IMR-90 (cell line): ENCODE results near the gene GBX2. TPM values are rescaled to one million over a fixed set of nuclear protein-coding genes. Genes with fewer than 3 reads are reported as not detected.

Experiments used
- ATAC-seq: fragments of 200-7000 bp; cut with Tn5 transposase; 2 replicates; pipeline ENCODE4 v1.9.1; 2020; ENCODE audit warnings: low read depth, mild to moderate bottlenecking, moderate library complexity
- BruUV-seq: library from RNA; stranded (reverse); fragments of 400-500 nt; replicated peaks from 2 replicates; lab custom pipeline; 2021; lab: Mats Ljungman, UMichigan
- CTCF ChIA-PET: fragments of 300-600 bp; formaldehyde crosslinking; extraction: SDS; loops from one replicate; lab custom pipeline; 2021; ENCODE audit warnings: antibody characterized with exemption; lab: Yijun Ruan, JAX
- POLR2A ChIA-PET: fragments of 300-600 bp; sonication (Branson Sonifier 250); formaldehyde crosslinking; loops from one replicate; lab custom pipeline; 2022; ENCODE audit warnings: antibody characterized with exemption; ENCODE audit not compliant: unreplicated experiment; lab: Charles Lee
- DNase-seq: peaks from one replicate; pipeline ENCODE4 v3.0.0; 2013
- H2AFZ ChIP-seq: replicated peaks from 2 replicates; pipeline ENCODE3; 2013; ENCODE audit warnings: low read length, mild to moderate bottlenecking; ENCODE audit not compliant: poor library complexity
- H2AK5ac ChIP-seq: 2 replicates; pipeline ENCODE4 v1.6.1; 2013; ENCODE audit warnings: low read depth, low read length, inconsistent platforms
- H2AK9ac ChIP-seq: replicated peaks from 2 replicates; pipeline ENCODE3; 2013; ENCODE audit warnings: mild to moderate bottlenecking, low read depth, low read length, moderate library complexity; ENCODE audit not compliant: poor library complexity
- H2BK120ac ChIP-seq: 2 replicates; pipeline ENCODE4 v1.6.1; 2013; ENCODE audit warnings: low read depth, low read length, inconsistent platforms
- H2BK15ac ChIP-seq: 3 replicates; pipeline ENCODE4 v1.6.1; 2013; ENCODE audit warnings: low read depth, low read length, inconsistent platforms
- H2BK20ac ChIP-seq: 2 replicates; pipeline ENCODE4 v1.6.1; 2013; ENCODE audit warnings: low read depth, mild to moderate bottlenecking, inconsistent platforms, low read length, moderate library complexity
- H2BK5ac ChIP-seq: 2 replicates; pipeline ENCODE4 v1.6.1; 2013; ENCODE audit warnings: mild to moderate bottlenecking, low read depth, low read length, inconsistent platforms; ENCODE audit not compliant: poor library complexity, severe bottlenecking
- H3K14ac ChIP-seq: replicated peaks from 2 replicates; pipeline ENCODE4 v1.6.1; 2013; ENCODE audit warnings: low read depth, low read length, inconsistent platforms
- H3K18ac ChIP-seq: 2 replicates; pipeline ENCODE4 v1.6.1; 2013; ENCODE audit warnings: low read depth, low read length, control low read depth
- H3K23ac ChIP-seq: 2 replicates; pipeline ENCODE4 v1.6.1; 2013; ENCODE audit warnings: low read depth, low read length, inconsistent platforms
- H3K27ac ChIP-seq: 2 replicates; pipeline ENCODE4 v1.5.1; 2013; ENCODE audit warnings: mild to moderate bottlenecking, control low read depth, low read length; ENCODE audit not compliant: insufficient read depth
- H3K27me3 ChIP-seq: 2 replicates; pipeline ENCODE4 v1.6.1; 2013; ENCODE audit warnings: low read length; ENCODE audit not compliant: control insufficient read depth, insufficient read depth
- H3K36me3 ChIP-seq: 2 replicates; pipeline ENCODE4 v1.6.1; 2013; ENCODE audit warnings: low read length, mixed read lengths; ENCODE audit not compliant: control insufficient read depth, insufficient read depth
- H3K4ac ChIP-seq: 2 replicates; pipeline ENCODE4 v1.6.1; 2013; ENCODE audit warnings: low read depth, low read length, inconsistent platforms
- H3K4me1 ChIP-seq: 2 replicates; pipeline ENCODE4 v1.6.1; 2013; ENCODE audit warnings: low read length, mixed read lengths; ENCODE audit not compliant: control insufficient read depth, insufficient read depth
- H3K4me2 ChIP-seq: 2 replicates; pipeline ENCODE4 v1.6.1; 2013; ENCODE audit warnings: low read depth, mild to moderate bottlenecking, control low read depth, low read length, moderate library complexity
- H3K4me3 ChIP-seq: 2 replicates; pipeline ENCODE4 v1.5.1; 2013; ENCODE audit warnings: low read depth, mild to moderate bottlenecking, control low read depth, low read length, moderate library complexity; ENCODE audit not compliant: insufficient read depth
- H3K56ac ChIP-seq: 2 replicates; pipeline ENCODE4 v1.6.1; 2013; ENCODE audit warnings: low read length, inconsistent platforms; ENCODE audit not compliant: insufficient read depth; ENCODE audit errors: extremely low read depth
- H3K79me1 ChIP-seq, 2 experiments: 2 replicates each; pipeline ENCODE4 v1.6.1; 2013; ENCODE audit warnings: low read length in 2 of 2, inconsistent platforms in 1 of 2, low read depth in 1 of 2
- H3K9ac ChIP-seq: 2 replicates; pipeline ENCODE4 v1.6.1; 2013; ENCODE audit warnings: low read depth, low read length, control low read depth
- H3K9me1 ChIP-seq: 2 replicates; pipeline ENCODE4 v1.6.1; 2013; ENCODE audit warnings: low read length, inconsistent platforms; ENCODE audit not compliant: insufficient read depth
- H3K9me3 ChIP-seq: 2 replicates; pipeline ENCODE4 v1.6.1; 2013; ENCODE audit warnings: low read length; ENCODE audit not compliant: control insufficient read depth, insufficient read depth
- H4K20me1 ChIP-seq: 2 replicates; pipeline ENCODE4 v1.6.1; 2013; ENCODE audit warnings: low read length, inconsistent platforms; ENCODE audit not compliant: insufficient read depth
- H4K5ac ChIP-seq: 2 replicates; pipeline ENCODE4 v1.6.1; 2013; ENCODE audit warnings: mild to moderate bottlenecking, low read depth, low read length, control low read depth
- H4K8ac ChIP-seq, 2 experiments: 2 replicates each; pipeline ENCODE4 v1.6.1; 2013; ENCODE audit warnings: low read depth in 2 of 2, low read length in 2 of 2, control low read depth in 1 of 2, inconsistent platforms in 1 of 2
- H4K91ac ChIP-seq: 2 replicates; pipeline ENCODE4 v1.6.1; 2013; ENCODE audit warnings: low read depth, low read length, inconsistent platforms; ENCODE audit not compliant: insufficient read depth
- BHLHE40 ChIP-seq: fragments of 150-350 bp; IDR thresholded peaks from 2 replicates; pipeline ENCODE4 v1.6.1; 2016; ENCODE audit warnings: mild to moderate bottlenecking, low read depth, low read length
- CHD1 ChIP-seq: IDR thresholded peaks from 2 replicates; pipeline ENCODE4 v1.6.1; 2012; ENCODE audit warnings: low read depth, low read length, improper control_type of control experiment
- CTCF ChIP-seq: conservative IDR thresholded peaks from 2 replicates; pipeline ENCODE4 v1.5.1; 2012; ENCODE audit warnings: mild to moderate bottlenecking, low read depth, low read length, improper control_type of control experiment
- ELK1 ChIP-seq: fragments of 150-350 bp; IDR thresholded peaks from 2 replicates; pipeline ENCODE4 v1.6.1; 2016; ENCODE audit warnings: low read depth, mild to moderate bottlenecking, low read length, moderate library complexity, borderline replicate concordance
- FOS ChIP-seq: fragments of 150-350 bp; IDR thresholded peaks from 2 replicates; pipeline ENCODE4 v1.6.1; 2016; ENCODE audit warnings: low read depth, low read length
- MAFK ChIP-seq: IDR thresholded peaks from 2 replicates; pipeline ENCODE4 v1.6.1; 2012; ENCODE audit warnings: low read depth, low read length, improper control_type of control experiment
- MAZ ChIP-seq: IDR thresholded peaks from 2 replicates; pipeline ENCODE4 v1.6.1; 2012; ENCODE audit warnings: low read depth, mild to moderate bottlenecking, low read length, improper control_type of control experiment, moderate library complexity, borderline replicate concordance
- MXI1 ChIP-seq: IDR thresholded peaks from 2 replicates; pipeline ENCODE4 v1.6.1; 2012; ENCODE audit warnings: low read depth, mild to moderate bottlenecking, low read length, moderate library complexity, borderline replicate concordance
- NFE2L2 ChIP-seq: fragments of 150-350 bp; IDR thresholded peaks from 2 replicates; pipeline ENCODE4 v1.6.1; 2016; ENCODE audit warnings: low read depth, mild to moderate bottlenecking, low read length
- POLR2A ChIP-seq: IDR thresholded peaks from 2 replicates; pipeline ENCODE4 v1.6.1; 2012; ENCODE audit warnings: mild to moderate bottlenecking, low read depth, low read length
- RAD21 ChIP-seq: IDR thresholded peaks from 2 replicates; pipeline ENCODE4 v1.6.1; 2012; ENCODE audit warnings: low read length, improper control_type of control experiment
- RCOR1 ChIP-seq: IDR thresholded peaks from 2 replicates; pipeline ENCODE4 v1.6.1; 2012; ENCODE audit warnings: mild to moderate bottlenecking, low read length, improper control_type of control experiment; ENCODE audit not compliant: insufficient replicate concordance
- RFX5 ChIP-seq: IDR thresholded peaks from 2 replicates; pipeline ENCODE4 v1.8.0; 2012; ENCODE audit warnings: low read depth, mild to moderate bottlenecking, low read length, moderate library complexity
- SMC3 ChIP-seq: fragments of 150-350 bp; IDR thresholded peaks from 2 replicates; pipeline ENCODE4 v1.6.1; 2016; ENCODE audit warnings: low read depth, mild to moderate bottlenecking, antibody characterized with exemption, low read length, moderate library complexity
- USF2 ChIP-seq: fragments of 150-350 bp; IDR thresholded peaks from 2 replicates; pipeline ENCODE4 v1.6.1; 2017; ENCODE audit warnings: mild to moderate bottlenecking, antibody characterized with exemption, low read length, low read depth
- WGBS, 2 experiments: methylation state at CpG; one replicate each; pipeline versions ENCODE4 v1.1.5 to v1.1.7; 2013; ENCODE audit warnings: missing lambda C conversion rate in 2 of 2; ENCODE audit not compliant: insufficient read length in 1 of 2; ENCODE audit errors: extremely low coverage in 2 of 2; 5-methylcytosine and 5-hydroxymethylcytosine counted together
- dilution Hi-C: fragments of 300-500 bp; cut with HindIII; formaldehyde crosslinking; loops from one replicate; pipeline ENCODE4 v1.14.3; 2018; ENCODE audit warnings: low sequenced_read_pairs; ENCODE audit not compliant: unreplicated experiment
- in situ Hi-C: fragments of 300-500 bp; cut with MboI; formaldehyde crosslinking; loops from 3 replicates; pipeline ENCODE4 v1.14.3; 2019; ENCODE audit warnings: low sequenced_read_pairs, inconsistent platforms, mixed read lengths
- intact Hi-C: fragments of 100-400 bp; cut with micrococcal nuclease; formaldehyde crosslinking; loops from 2 replicates; pipeline ENCODE4 v1.10.0; 2022
- polyA plus RNA-seq, 3 experiments: library from polyadenylated mRNA; depleted of rRNA; stranded (reverse); fragments of >200 nt; gene quantifications; 2 replicates each; pipeline ENCODE4 v1.2.3, GENCODE V29; 2012; ENCODE audit warnings: low replicate concordance in 1 of 3
- total RNA-seq: library from RNA; depleted of rRNA; stranded (reverse); fragments of >200 nt; gene quantifications from 2 replicates; pipeline ENCODE4 v1.2.3, GENCODE V29; 2012

Gene GBX2
- total and polyA plus RNA-seq, 2 of the 4 experiments (the other 2 are of a cell fraction), result 0.10 TPM; not detected in 1

GRCh38 chr2:236170590-236171165 lies 2.5 kb upstream of the GBX2 start:
- no peak overlapping the region for H2BK15ac ChIP-seq
- H2AFZ ChIP-seq, result no peak overlapping the region
- peaks cover 93% of the 10 kb centered on the region for H3K27me3 ChIP-seq
- H3K36me3 ChIP-seq, result no peaks in the 10 kb centered on the region
- H3K4me2 ChIP-seq, result no peak overlapping the region
- H3K56ac ChIP-seq, result no peak overlapping the region
- peaks cover 17% of the 10 kb centered on the region; the same call in 1 of the 2 replicates for H3K9me3 ChIP-seq
- H3K27ac ChIP-seq, result no peak overlapping the region
- no TSS peak for BruUV-seq
- no peak overlapping the region for H3K9ac ChIP-seq
- DNase-seq, result no peak
- no peak overlapping the region for H3K4me3 ChIP-seq
- H4K5ac ChIP-seq, result no peak overlapping the region
- intact Hi-C loops (loop anchor here (10.0 kb wide), 1 partner anchor 226 kb away; no protein-coding TSS in a partner anchor), in situ Hi-C loops (loop anchor here (25.0 kb wide), 1 partner anchor 558 kb away; no protein-coding TSS in a partner anchor), dilution Hi-C loops (no loop called here)
- H2AK9ac ChIP-seq, result no peak overlapping the region
- ChIA-PET CTCF (interaction anchor here (0.7 kb wide), 1 partner anchor 391 kb away, joined by 4 read pairs; no protein-coding TSS in a partner anchor), POLR2A (no interaction called here)
- ATAC-seq, result no peak
- no peak overlapping the region for H3K18ac ChIP-seq
- H3K79me1 ChIP-seq, result no peaks in the 10 kb centered on the region
- H2BK20ac ChIP-seq, result no peak overlapping the region
- no peaks in the 10 kb centered on the region; the same call in 1 of the 2 replicates for H3K4me1 ChIP-seq
- H4K20me1 ChIP-seq, result no peaks in the 10 kb centered on the region; the same call in 1 of the 2 replicates
- H4K91ac ChIP-seq, result no peak overlapping the region
- no peak overlapping the region for H4K8ac ChIP-seq
- no peak overlapping the region for H2BK120ac ChIP-seq
- H3K14ac ChIP-seq, result no peak overlapping the region
- TF ChIP-seq POLR2A, result no peak
- no peak for TF ChIP-seq MAZ
- TF ChIP-seq RAD21, result no peak
- TF ChIP-seq FOS, result no peak
- no peak for TF ChIP-seq NFE2L2
- no peak for TF ChIP-seq USF2
- no peak for TF ChIP-seq CTCF
- no peak for TF ChIP-seq RFX5
- no peak for TF ChIP-seq CHD1
- no peak for TF ChIP-seq BHLHE40
- TF ChIP-seq ELK1, result no peak
- TF ChIP-seq MAFK, result no peak
- TF ChIP-seq RCOR1, result no peak
- no peak for TF ChIP-seq SMC3
- no peak for TF ChIP-seq MXI1
- no peaks in the 10 kb centered on the region; the same call in 1 of the 2 replicates for H3K9me1 ChIP-seq
- H2AK5ac ChIP-seq, result no peak overlapping the region
- H3K23ac ChIP-seq, result no peak overlapping the region
- H2BK5ac ChIP-seq, result no peak overlapping the region
- WGBS, 2 experiments, result 2% methylated on average over 7 of the region's 21 CpGs; no CpG with 5 or more reads in 1 of the 2 experiments
- H3K4ac ChIP-seq, result no peak overlapping the region
